ENCODE measurements around the gene VMAC. TPM values are rescaled to one million over a fixed set of nuclear protein-coding genes. Genes with fewer than 3 reads are reported as not detected.

The VMAC gene
- total and polyA plus RNA-seq, 2 of the 8 experiments (the other 6 are each of a cell fraction or from before 2014, with no cell fraction given) = 1.3 to 2.2 TPM

Other genes starting within 250 kb of the VMAC start
- 17.3 and 20.4 TPM in 2 replicates for gene MICOS13, start 224.4 kb upstream of the VMAC start, total RNA-seq (2021; fragmentation: NEBNext Ultra II Directional; extraction: Animal tissue kit (Norgen Biotek cat#: 25700))
- 36.1 and 36.9 TPM in 2 replicates for gene MICOS13, start 224.4 kb upstream of the VMAC start, polyA plus RNA-seq (2011; rRNA removed)
- 8.2 and 9.5 TPM in 2 replicates for gene HSD11B1L, start 223.8 kb upstream of the VMAC start, total RNA-seq (2021; fragmentation: NEBNext Ultra II Directional; extraction: Animal tissue kit (Norgen Biotek cat#: 25700))
- gene HSD11B1L, start 223.8 kb upstream of the VMAC start, polyA plus RNA-seq (2011; rRNA removed) = 20.6 and 29.4 TPM in 2 replicates
- gene RPL36, start 214.6 kb upstream of the VMAC start, total RNA-seq (2021; fragmentation: NEBNext Ultra II Directional; extraction: Animal tissue kit (Norgen Biotek cat#: 25700)) = 1,075 and 1,137 TPM in 2 replicates
- 730 and 951 TPM in 2 replicates for gene RPL36, start 214.6 kb upstream of the VMAC start, polyA plus RNA-seq (2011; rRNA removed)
- gene LONP1, start 184.7 kb upstream of the VMAC start, total RNA-seq (2021; fragmentation: NEBNext Ultra II Directional; extraction: Animal tissue kit (Norgen Biotek cat#: 25700)) = 117 and 124 TPM in 2 replicates
- 98.1 and 157 TPM in 2 replicates for gene LONP1, start 184.7 kb upstream of the VMAC start, polyA plus RNA-seq (2011; rRNA removed)
- gene CATSPERD, start 184.2 kb upstream of the VMAC start, total RNA-seq (2021; fragmentation: NEBNext Ultra II Directional; extraction: Animal tissue kit (Norgen Biotek cat#: 25700)) = not detected in 2 replicates
- 0.12 TPM in 1 of 2 replicates, not detected in the other for gene CATSPERD, start 184.2 kb upstream of the VMAC start, polyA plus RNA-seq (2011; rRNA removed)
- 2.1 and 3.7 TPM in 2 replicates for gene PRR22, start 120.1 kb upstream of the VMAC start, total RNA-seq (2021; fragmentation: NEBNext Ultra II Directional; extraction: Animal tissue kit (Norgen Biotek cat#: 25700))
- 1.9 and 4.1 TPM in 2 replicates for gene PRR22, start 120.1 kb upstream of the VMAC start, polyA plus RNA-seq (2011; rRNA removed)
- 39.1 and 39.4 TPM in 2 replicates for gene DUS3L, start 113.7 kb upstream of the VMAC start, total RNA-seq (2021; fragmentation: NEBNext Ultra II Directional; extraction: Animal tissue kit (Norgen Biotek cat#: 25700))
- 37.6 and 45.8 TPM in 2 replicates for gene DUS3L, start 113.7 kb upstream of the VMAC start, polyA plus RNA-seq (2011; rRNA removed)
- gene NRTN, start 99.8 kb upstream of the VMAC start, total RNA-seq (2021; fragmentation: NEBNext Ultra II Directional; extraction: Animal tissue kit (Norgen Biotek cat#: 25700)) = 4.6 and 5.3 TPM in 2 replicates
- gene NRTN, start 99.8 kb upstream of the VMAC start, polyA plus RNA-seq (2011; rRNA removed) = 3.9 and 5.9 TPM in 2 replicates
- not detected in 2 replicates for gene FUT6, start 65.2 kb upstream of the VMAC start, total RNA-seq (2021; fragmentation: NEBNext Ultra II Directional; extraction: Animal tissue kit (Norgen Biotek cat#: 25700))
- gene FUT6, start 65.2 kb upstream of the VMAC start, polyA plus RNA-seq (2011; rRNA removed) = not detected in 2 replicates
- gene FUT3, start 53.4 kb upstream of the VMAC start, total RNA-seq (2021; fragmentation: NEBNext Ultra II Directional; extraction: Animal tissue kit (Norgen Biotek cat#: 25700)) = 0.40 and 0.63 TPM in 2 replicates
- 0.15 and 0.41 TPM in 2 replicates for gene FUT3, start 53.4 kb upstream of the VMAC start, polyA plus RNA-seq (2011; rRNA removed)
- not detected in 2 replicates for gene FUT5, start 34.3 kb upstream of the VMAC start, total RNA-seq (2021; fragmentation: NEBNext Ultra II Directional; extraction: Animal tissue kit (Norgen Biotek cat#: 25700))
- gene FUT5, start 34.3 kb upstream of the VMAC start, polyA plus RNA-seq (2011; rRNA removed) = not detected in 2 replicates
- 205 and 206 TPM in 2 replicates for gene NDUFA11, start 1.1 kb upstream of the VMAC start, total RNA-seq (2021; fragmentation: NEBNext Ultra II Directional; extraction: Animal tissue kit (Norgen Biotek cat#: 25700))
- gene NDUFA11, start 1.1 kb upstream of the VMAC start, polyA plus RNA-seq (2011; rRNA removed) = 1,037 and 1,353 TPM in 2 replicates
- 1.8 and 2.1 TPM in 2 replicates for gene CAPS, start 9.4 kb downstream of the VMAC start, total RNA-seq (2021; fragmentation: NEBNext Ultra II Directional; extraction: Animal tissue kit (Norgen Biotek cat#: 25700))
- gene CAPS, start 9.4 kb downstream of the VMAC start, polyA plus RNA-seq (2011; rRNA removed) = 2.4 and 4.2 TPM in 2 replicates
- 87.0 and 95.4 TPM in 2 replicates for gene RANBP3, start 73.3 kb downstream of the VMAC start, total RNA-seq (2021; fragmentation: NEBNext Ultra II Directional; extraction: Animal tissue kit (Norgen Biotek cat#: 25700))
- 122 and 159 TPM in 2 replicates for gene RANBP3, start 73.3 kb downstream of the VMAC start, polyA plus RNA-seq (2011; rRNA removed)
- gene RFX2, start 205.6 kb downstream of the VMAC start, total RNA-seq (2021; fragmentation: NEBNext Ultra II Directional; extraction: Animal tissue kit (Norgen Biotek cat#: 25700)) = 4.8 and 5.5 TPM in 2 replicates
- gene RFX2, start 205.6 kb downstream of the VMAC start, polyA plus RNA-seq (2011; rRNA removed) = 5.3 and 5.9 TPM in 2 replicates
- not detected in 2 replicates for gene ACSBG2, start 230.8 kb downstream of the VMAC start, total RNA-seq (2021; fragmentation: NEBNext Ultra II Directional; extraction: Animal tissue kit (Norgen Biotek cat#: 25700))
- not detected in 2 replicates for gene ACSBG2, start 230.8 kb downstream of the VMAC start, polyA plus RNA-seq (2011; rRNA removed)